Neuronal stem cell (in vitro differentiated cells): ENCODE data around the gene JMJD8.

Experiments
- DNase-seq: peaks from one replicate; pipeline ENCODE4 v3.0.0-alpha.2; 2013; ENCODE audit warnings: low spot score
- H2AFZ ChIP-seq: one replicate; pipeline ENCODE4 v1.6.1; 2013; ENCODE audit warnings: mild to moderate bottlenecking, low read length, inconsistent platforms
- H2AK5ac ChIP-seq: 2 replicates; pipeline ENCODE4 v1.6.1; 2013; ENCODE audit warnings: low read depth, mild to moderate bottlenecking, inconsistent platforms, low read length, moderate library complexity, mixed read lengths
- H2BK120ac ChIP-seq: 2 replicates; pipeline ENCODE4 v1.6.1; 2013; ENCODE audit warnings: low read depth, mild to moderate bottlenecking, inconsistent platforms, low read length, moderate library complexity, mixed read lengths
- H2BK12ac ChIP-seq: one replicate; pipeline ENCODE4 v1.6.1; 2013; ENCODE audit warnings: low read length, inconsistent platforms
- H2BK15ac ChIP-seq: 2 replicates; pipeline ENCODE4 v1.6.1; 2013; ENCODE audit warnings: mild to moderate bottlenecking, low read length, inconsistent platforms, mixed read lengths
- H2BK5ac ChIP-seq: one replicate; pipeline ENCODE4 v1.6.1; 2013; ENCODE audit warnings: inconsistent platforms, mild to moderate bottlenecking, low read length, moderate library complexity
- H3K14ac ChIP-seq: one replicate; pipeline ENCODE4 v1.6.1; 2013; ENCODE audit warnings: low read length, inconsistent platforms
- H3K18ac ChIP-seq: 2 replicates; pipeline ENCODE4 v1.6.1; 2013; ENCODE audit warnings: low read length, inconsistent platforms
- H3K23ac ChIP-seq: 2 replicates; pipeline ENCODE4 v1.6.1; 2013; ENCODE audit warnings: low read depth, mild to moderate bottlenecking, mixed read lengths, low read length, inconsistent platforms; ENCODE audit not compliant: poor library complexity
- H3K27ac ChIP-seq: replicated peaks from 3 replicates; pipeline ENCODE4 v1.5.1; 2013; ENCODE audit warnings: low read length, inconsistent platforms
- H3K27me3 ChIP-seq, 3 experiments: 2 replicates each; pipeline ENCODE4 v1.6.1; 2013; ENCODE audit warnings: low read length in 3 of 3, mild to moderate bottlenecking in 2 of 3, inconsistent platforms in 1 of 3, low read depth in 1 of 3, mixed read lengths in 1 of 3, moderate library complexity in 1 of 3; ENCODE audit not compliant: control insufficient read depth in 3 of 3, insufficient read depth in 3 of 3
- H3K36me3 ChIP-seq, 2 donors: replicated peaks in 1 of 2; 2 replicates each; pipeline ENCODE4 v1.6.1; 2013; ENCODE audit warnings: low read length in 2 of 2; ENCODE audit not compliant: control insufficient read depth in 2 of 2, insufficient read depth in 2 of 2
- H3K4ac ChIP-seq: 2 replicates; pipeline ENCODE4 v1.6.1; 2013; ENCODE audit warnings: inconsistent platforms, mild to moderate bottlenecking, low read length, moderate library complexity
- H3K4me1 ChIP-seq, 2 donors: 1 replicate in 1 of 2; 2 replicates in 1 of 2; pipeline ENCODE4 v1.6.1; 2013; ENCODE audit warnings: low read length in 2 of 2, low read depth in 1 of 2; ENCODE audit not compliant: control insufficient read depth in 2 of 2, insufficient read depth in 1 of 2
- H3K4me2 ChIP-seq: one replicate; pipeline ENCODE4 v1.6.1; 2013; ENCODE audit warnings: mild to moderate bottlenecking, low read length, inconsistent platforms; ENCODE audit not compliant: insufficient read depth, poor library complexity, severe bottlenecking
- H3K4me3 ChIP-seq, 2 donors: 2 replicates each; pipeline ENCODE4 v1.5.1; 2013; ENCODE audit warnings: low read length in 2 of 2, mild to moderate bottlenecking in 2 of 2, inconsistent platforms in 1 of 2, moderate library complexity in 1 of 2
- H3K79me1 ChIP-seq: one replicate; pipeline ENCODE4 v1.6.1; 2013; ENCODE audit warnings: low read depth, mild to moderate bottlenecking, inconsistent platforms, low read length, moderate library complexity
- H3K9ac ChIP-seq: one replicate; pipeline ENCODE4 v1.6.1; 2013; ENCODE audit warnings: mild to moderate bottlenecking, low read depth, low read length, inconsistent platforms; ENCODE audit not compliant: poor library complexity
- H3K9me3 ChIP-seq, 2 donors: replicated peaks in 1 of 2; 2 replicates each; pipeline versions ENCODE3 to v1.6.1; 2013; ENCODE audit warnings: low read length in 2 of 2, mild to moderate bottlenecking in 2 of 2, inconsistent platforms in 1 of 2, low read depth in 1 of 2, mixed read lengths in 1 of 2, moderate library complexity in 1 of 2; ENCODE audit not compliant: control insufficient read depth in 2 of 2, insufficient read depth in 1 of 2
- H4K8ac ChIP-seq: one replicate; pipeline ENCODE4 v1.6.1; 2013; ENCODE audit warnings: low read depth, mild to moderate bottlenecking, inconsistent platforms, low read length, moderate library complexity
- H4K91ac ChIP-seq: one replicate; pipeline ENCODE4 v1.6.1; 2013; ENCODE audit warnings: low read length, low read depth, mild to moderate bottlenecking, inconsistent platforms; ENCODE audit not compliant: poor library complexity
- WGBS, 2 donors: extraction: QIAGEN DNeasy Blood & Tissue Kit; methylation state at CpG; one replicate each; pipeline ENCODE4 v1.1.7; 2013; ENCODE audit warnings: missing lambda C conversion rate in 2 of 2, mixed read lengths in 1 of 2; ENCODE audit not compliant: insufficient read length in 2 of 2, insufficient replicate concordance in 1 of 2; ENCODE audit errors: extremely low coverage in 2 of 2; 5-methylcytosine and 5-hydroxymethylcytosine counted together

The JMJD8 gene

GRCh38 chr16:694863-695354 lies 10.8 kb upstream of the JMJD8 start:
- Histone ChIP-seq H3K9me3 (peaks cover 0 to 6% of the 10 kb centered on the region in 2 donors), H4K91ac (no peak overlapping the region), H3K4ac (no peak overlapping the region), H3K36me3 (no peaks in the 10 kb centered on the region), H3K23ac (peak overlapping the region; percentile 22), H3K14ac (no peak overlapping the region), H2BK5ac (no peak overlapping the region), H3K18ac (no peak overlapping the region), H3K9ac (no peak overlapping the region), H4K8ac (no peak overlapping the region), H3K4me2 (peak overlapping the region; percentile 43), H2BK12ac (no peak overlapping the region), H3K27me3 (peaks cover 10 to 72% (median 28%) of the 10 kb centered on the region in 3 experiments), H3K4me1 (peaks cover 0 to 7% of the 10 kb centered on the region in 2 donors), H2AK5ac (peak overlapping the region; percentile 68), H2AFZ (no peak overlapping the region), H2BK15ac (no peak overlapping the region), H3K79me1 (peaks cover 3% of the 10 kb centered on the region), H3K27ac (no peak overlapping the region), H2BK120ac (peak overlapping the region; percentile 3), H3K4me3 (no peak overlapping the region)
- DNase-seq: no peak
- no CpG with 5 or more reads among the region's 37 CpGs for WGBS, 2 donors

GRCh38 chr16:694187-694862 lies 10.2 kb upstream of the JMJD8 start:
- no peak overlapping the region for H2AFZ ChIP-seq
- H3K4me1 ChIP-seq: peaks cover 3 to 12% of the 10 kb centered on the region in 2 donors
- no peaks in the 10 kb centered on the region for H3K36me3 ChIP-seq
- no peak overlapping the region for H2AK5ac ChIP-seq
- no peak overlapping the region for H3K27ac ChIP-seq
- H4K8ac ChIP-seq: no peak overlapping the region
- WGBS, 2 donors: no CpG with 5 or more reads among the region's 64 CpGs
- peak overlapping the region; percentile 22 for H3K23ac ChIP-seq
- no peak overlapping the region for H2BK15ac ChIP-seq
- H3K18ac ChIP-seq: peak overlapping the region; percentile 38
- peaks cover 7% of the 10 kb centered on the region for H3K79me1 ChIP-seq
- peak overlapping the region; percentile 57 for H3K4me2 ChIP-seq
- no peak overlapping the region for H4K91ac ChIP-seq
- peak overlapping the region in 1 of 2 donors; percentile 66 for H3K4me3 ChIP-seq
- peak overlapping the region; percentile 6 for H3K14ac ChIP-seq
- H3K27me3 ChIP-seq: peaks cover 10 to 67% (median 28%) of the 10 kb centered on the region in 3 experiments
- peaks cover 0 to 6% of the 10 kb centered on the region in 2 donors for H3K9me3 ChIP-seq
- H3K4ac ChIP-seq: no peak overlapping the region
- H2BK12ac ChIP-seq: no peak overlapping the region
- no peak overlapping the region for H3K9ac ChIP-seq
- no peak for DNase-seq
- H2BK120ac ChIP-seq: no peak overlapping the region
- peak overlapping the region; percentile 3 for H2BK5ac ChIP-seq

- Histone ChIP-seq H3K4me2 (peak overlapping the region; percentile 57), H3K9me3 (peaks cover 0 to 6% of the 10 kb centered on the region in 2 donors), H4K91ac (no peak overlapping the region), H3K18ac (peak overlapping the region; percentile 76), H2BK120ac (no peak overlapping the region), H3K23ac (no peak overlapping the region), H3K4me3 (peak overlapping the region in 1 of 2 donors; percentile 51), H3K4me1 (peaks cover 4 to 13% of the 10 kb centered on the region in 2 donors), H2BK5ac (peak overlapping the region; percentile 3), H3K14ac (no peak overlapping the region), H3K36me3 (no peaks in the 10 kb centered on the region), H2BK12ac (no peak overlapping the region), H4K8ac (no peak overlapping the region), H2BK15ac (peak overlapping the region; percentile 87), H3K9ac (peak overlapping the region; percentile 60), H3K4ac (no peak overlapping the region), H3K27ac (no peak overlapping the region), H3K79me1 (peaks cover 9% of the 10 kb centered on the region), H3K27me3 (peaks cover 10 to 62% (median 28%) of the 10 kb centered on the region in 3 experiments), H2AK5ac (no peak overlapping the region), H2AFZ (no peak overlapping the region)
- DNase-seq: no peak
- WGBS, 2 donors: no CpG with 5 or more reads among the region's 37 CpGs
Measured at GRCh38 chr16:693766-694165, 9.6 kb upstream of the JMJD8 start.

- no peak overlapping the region for H2BK120ac ChIP-seq
- no peak overlapping the region for H3K9ac ChIP-seq
- H2AK5ac ChIP-seq: peak overlapping the region; percentile 56
- no peak overlapping the region for H3K4me2 ChIP-seq
- H3K36me3 ChIP-seq: no peaks in the 10 kb centered on the region
- peaks cover 4 to 13% of the 10 kb centered on the region in 2 donors for H3K4me1 ChIP-seq
- peaks cover 0 to 6% of the 10 kb centered on the region in 2 donors for H3K9me3 ChIP-seq
- H3K27me3 ChIP-seq: peaks cover 10 to 60% (median 28%) of the 10 kb centered on the region in 3 experiments
- peaks cover 11% of the 10 kb centered on the region for H3K79me1 ChIP-seq
- no peak overlapping the region for H3K4ac ChIP-seq
- H3K27ac ChIP-seq: no peak overlapping the region
- H2AFZ ChIP-seq: no peak overlapping the region
- no peak overlapping the region for H4K8ac ChIP-seq
- peak overlapping the region; percentile 3 for H2BK5ac ChIP-seq
- H3K23ac ChIP-seq: peak overlapping the region; percentile 73
- no peak overlapping the region for H3K4me3 ChIP-seq
- no CpG with 5 or more reads among the region's 22 CpGs for WGBS, 2 donors
- H3K14ac ChIP-seq: no peak overlapping the region
- H2BK12ac ChIP-seq: peak overlapping the region; percentile 41
- H2BK15ac ChIP-seq: peak overlapping the region; percentile 87
- peak overlapping the region; percentile 64 for H3K18ac ChIP-seq
- DNase-seq: no peak
- H4K91ac ChIP-seq: no peak overlapping the region
Measured at GRCh38 chr16:693364-693763, 9.2 kb upstream of the JMJD8 start.
